Duodenal mucosa (tissue), 2 donors: ENCODE measurements around the gene MFAP2.
"Not testable (repeated sequence)": the region's sequence is repeated elsewhere in the genome, so short reads cannot be mapped to it uniquely, and the experiment has no call there.

Experiments used
- H3K27ac ChIP-seq: one replicate; pipeline ENCODE4 v1.7.0; 2013; ENCODE audit warnings: low read depth, low read length
- H3K27me3 ChIP-seq, 2 donors: one replicate each; pipeline ENCODE4 v1.7.0; 2013; ENCODE audit warnings: low read length in 2 of 2, control low read depth in 1 of 2; ENCODE audit not compliant: insufficient read depth in 2 of 2, control insufficient read depth in 1 of 2
- H3K36me3 ChIP-seq, 2 donors: one replicate each; pipeline ENCODE4 v1.7.0; 2013; ENCODE audit warnings: low read length in 2 of 2, control low read depth in 1 of 2; ENCODE audit not compliant: insufficient read depth in 2 of 2, control insufficient read depth in 1 of 2
- H3K4me1 ChIP-seq, 2 donors: one replicate each; pipeline ENCODE4 v1.7.0; 2013; ENCODE audit warnings: low read length in 2 of 2, control low read depth in 1 of 2; ENCODE audit not compliant: insufficient read depth in 2 of 2, control insufficient read depth in 1 of 2
- H3K4me3 ChIP-seq, 2 donors: one replicate each; pipeline ENCODE4 v1.7.0; 2013; ENCODE audit warnings: low read length in 2 of 2, low read depth in 1 of 2
- H3K9ac ChIP-seq, 2 donors: one replicate each; pipeline ENCODE4 v1.7.0; 2013; ENCODE audit warnings: low read length in 2 of 2, low read depth in 1 of 2
- H3K9me3 ChIP-seq, 2 donors: one replicate each; pipeline ENCODE4 v1.7.0; 2013; ENCODE audit warnings: low read length in 2 of 2, control low read depth in 1 of 2; ENCODE audit not compliant: control insufficient read depth in 1 of 2

The MFAP2 gene

GRCh38 chr1:16952376-16952775 is 28.0 kb downstream of the MFAP2 start:
- not testable (repeated sequence) for H3K36me3 ChIP-seq, H3K27ac ChIP-seq, H3K27me3 ChIP-seq, H3K4me3 ChIP-seq, H3K4me1 ChIP-seq, H3K9ac ChIP-seq, H3K9me3 ChIP-seq

GRCh38 chr1:16949026-16949425 is 31.4 kb downstream of the MFAP2 start:
- not testable (repeated sequence) for H3K4me3 ChIP-seq, H3K9me3 ChIP-seq, H3K4me1 ChIP-seq, H3K27me3 ChIP-seq, H3K36me3 ChIP-seq, H3K9ac ChIP-seq
- H3K27ac ChIP-seq = peak overlapping the region; percentile 44

- H3K36me3 ChIP-seq, H3K27me3 ChIP-seq, H3K4me1 ChIP-seq, H3K9me3 ChIP-seq, H3K4me3 ChIP-seq: not testable (repeated sequence)
- H3K9ac ChIP-seq = peak overlapping the region in 1 of 2 donors; percentile 15
- peak overlapping the region; percentile 44 for H3K27ac ChIP-seq
Measured at GRCh38 chr1:16948282-16948891, 32.0 kb downstream of the MFAP2 start.

GRCh38 chr1:16946646-16947045 is 33.8 kb downstream of the MFAP2 start:
- Histone ChIP-seq H3K9ac (no peak overlapping the region), H3K4me1 (peaks cover 0 to 8% of the 10 kb centered on the region in 2 donors), H3K27ac (no peak overlapping the region), H3K27me3 (no peaks in the 10 kb centered on the region), H3K4me3 (no peak overlapping the region), H3K9me3 (no peaks in the 10 kb centered on the region), H3K36me3 (peaks cover 0 to 4% of the 10 kb centered on the region in 2 donors)

GRCh38 chr1:16946185-16946584 is 34.2 kb downstream of the MFAP2 start:
- H3K27me3 ChIP-seq, H3K9ac ChIP-seq, H3K4me1 ChIP-seq, H3K36me3 ChIP-seq, H3K9me3 ChIP-seq, H3K4me3 ChIP-seq, H3K27ac ChIP-seq: not testable (repeated sequence)

- H3K4me3 ChIP-seq, H3K27ac ChIP-seq, H3K4me1 ChIP-seq, H3K9ac ChIP-seq, H3K9me3 ChIP-seq, H3K36me3 ChIP-seq, H3K27me3 ChIP-seq: not testable (repeated sequence)
Measured at GRCh38 chr1:16945512-16945911, 34.9 kb downstream of the MFAP2 start.

GRCh38 chr1:16944038-16944437 is 36.4 kb downstream of the MFAP2 start:
- Histone ChIP-seq H3K36me3 (peaks cover 0 to 4% of the 10 kb centered on the region in 2 donors), H3K4me1 (peaks cover 0 to 8% of the 10 kb centered on the region in 2 donors), H3K4me3 (no peak overlapping the region), H3K9me3 (no peaks in the 10 kb centered on the region), H3K27me3 (no peaks in the 10 kb centered on the region), H3K9ac (no peak overlapping the region), H3K27ac (no peak overlapping the region)

GRCh38 chr1:16939386-16940180 is 40.8 kb downstream of the MFAP2 start:
- not testable (repeated sequence) for H3K9ac ChIP-seq, H3K9me3 ChIP-seq, H3K27ac ChIP-seq, H3K27me3 ChIP-seq, H3K36me3 ChIP-seq, H3K4me3 ChIP-seq, H3K4me1 ChIP-seq

GRCh38 chr1:16938351-16939321 is 41.8 kb downstream of the MFAP2 start:
- H3K4me1 ChIP-seq = no peaks in the 10 kb centered on the region
- H3K4me3 ChIP-seq = no peak overlapping the region
- no peaks in the 10 kb centered on the region for H3K9me3 ChIP-seq
- H3K27me3 ChIP-seq = no peaks in the 10 kb centered on the region
- no peak overlapping the region for H3K27ac ChIP-seq
- peaks cover 0 to 5% of the 10 kb centered on the region in 2 donors for H3K36me3 ChIP-seq
- no peak overlapping the region for H3K9ac ChIP-seq

GRCh38 chr1:16936580-16936979 is 43.8 kb downstream of the MFAP2 start:
- H3K9me3 ChIP-seq, H3K36me3 ChIP-seq, H3K27me3 ChIP-seq, H3K9ac ChIP-seq, H3K4me1 ChIP-seq, H3K27ac ChIP-seq, H3K4me3 ChIP-seq: not testable (repeated sequence)
